Measurements from ENCODE around the gene MORN4.
"Not testable (repeated sequence)": the region's sequence is repeated elsewhere in the genome, so short reads cannot be mapped to it uniquely, and the experiment has no call there.

Gene MORN4

DNA sequence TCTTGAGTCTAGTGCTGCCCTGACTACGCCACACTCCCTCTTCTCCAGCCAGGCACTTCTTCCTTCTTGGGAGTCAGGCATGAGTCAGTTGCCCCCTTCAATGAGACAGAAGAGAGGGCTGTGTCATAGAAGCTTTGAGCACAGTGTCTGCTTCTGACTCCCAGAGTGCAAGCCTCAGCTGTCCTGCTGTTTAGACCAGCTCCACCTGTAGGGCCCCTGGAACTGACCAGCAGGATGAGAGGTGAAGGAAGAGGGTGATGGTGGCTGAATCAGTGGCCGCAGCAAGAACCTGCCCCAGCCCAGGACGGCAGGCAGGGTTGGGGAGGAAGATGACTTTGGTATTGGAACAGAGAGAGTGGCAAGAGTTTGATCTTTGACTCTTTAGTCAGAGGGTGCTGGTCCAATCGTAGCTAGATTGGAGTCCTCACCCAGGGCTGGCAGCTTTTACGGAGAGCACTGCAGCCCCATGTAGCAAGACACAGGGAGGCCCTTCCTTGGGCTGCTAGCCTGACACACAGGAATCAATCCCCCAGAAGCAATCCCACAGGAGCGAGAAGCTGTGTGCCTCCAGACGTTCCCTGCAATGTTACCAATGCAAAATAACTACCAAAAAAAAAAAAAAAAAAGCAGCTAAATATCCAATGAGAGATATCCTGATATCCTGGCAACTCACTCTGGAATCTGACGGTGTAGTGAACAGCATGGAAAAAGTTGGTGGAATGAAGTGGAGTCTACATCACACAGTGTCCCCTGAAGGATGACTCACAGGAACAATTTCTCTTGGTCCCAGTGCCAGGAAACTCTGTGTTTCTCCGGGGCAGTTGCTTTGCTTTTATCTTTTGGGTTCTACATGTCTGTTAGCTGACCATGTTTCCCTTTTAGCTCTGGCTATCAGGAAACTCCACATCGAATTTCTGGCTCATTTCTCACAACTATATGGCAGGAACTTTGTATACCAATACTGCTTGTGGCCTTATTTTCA is 36.9 kb downstream of the MORN4 start:
- peak; percentile 66 for DNase-seq

DNA sequence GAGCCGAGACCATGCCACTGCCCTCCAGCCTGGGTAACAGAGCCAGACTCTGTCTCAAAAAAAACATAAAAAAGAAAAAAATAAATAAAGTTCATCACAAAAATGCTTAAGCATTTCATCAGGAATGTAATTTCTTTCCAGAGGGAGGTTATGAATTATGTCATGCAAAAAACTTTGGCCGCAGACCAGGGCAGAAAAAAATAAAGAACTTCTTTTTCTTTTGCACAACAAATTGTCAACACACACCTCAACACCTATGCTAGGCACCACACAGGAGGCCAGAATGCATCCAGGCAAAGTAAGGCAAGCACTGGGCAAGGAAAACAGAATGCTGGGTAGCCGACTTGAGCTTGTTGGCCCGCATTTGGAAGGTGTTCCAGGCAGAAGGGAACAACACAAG is 39.9 kb downstream of the MORN4 start:
- DNase-seq, result no peak

DNA sequence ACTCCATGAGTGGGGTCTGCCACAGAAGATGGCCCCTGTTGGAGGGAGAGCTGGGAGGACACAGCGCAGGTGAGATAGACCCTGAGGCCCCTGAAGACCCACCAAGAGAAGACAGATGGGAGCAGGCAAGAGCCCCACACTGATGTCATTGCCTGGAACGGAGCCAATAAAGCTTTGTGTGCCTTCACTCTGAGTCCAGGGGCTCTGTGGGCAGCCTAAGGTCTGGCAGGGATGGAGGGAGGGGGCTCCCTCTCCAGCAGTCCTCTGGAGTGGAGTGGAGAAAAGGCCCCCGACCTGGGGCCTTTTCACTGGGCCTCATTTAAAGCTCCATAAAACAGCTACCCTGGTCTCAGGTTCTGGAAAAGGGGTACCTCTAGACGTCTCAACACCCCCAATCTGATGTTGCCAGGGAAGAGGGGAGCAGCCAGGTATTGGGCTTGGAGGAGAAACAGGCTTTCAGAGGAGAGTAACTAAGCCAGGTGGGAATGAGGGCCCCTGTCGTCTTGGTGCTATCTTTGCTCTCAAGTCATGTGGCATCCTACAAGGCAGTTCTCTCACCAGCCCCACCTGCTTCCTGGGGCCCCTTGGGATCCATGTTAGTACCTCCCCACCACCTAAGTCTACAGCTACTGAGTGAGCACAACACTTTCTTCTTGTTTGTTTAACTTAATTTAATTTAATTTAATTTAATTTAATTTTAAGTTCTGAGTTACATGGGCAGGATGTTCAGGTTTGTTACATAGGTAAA is 42.4 kb downstream of the MORN4 start:
- DNase-seq, result no peak

- no peak for DNase-seq
Observed at GRCh38 chr10:97590082-97590747, 43.1 kb downstream of the MORN4 start.

GRCh38 chr10:97589479-97589878 is 43.8 kb downstream of the MORN4 start, which contains the start of gene C10orf62:
C10orf62 (plus strand) TSS chr10:97589721; CDS start chr10:97589898, 177 bp downstream.
- DNase-seq, result no peak

- no peak for DNase-seq
Observed at GRCh38 chr10:97587183-97587582, 46.1 kb downstream of the MORN4 start.

DNA sequence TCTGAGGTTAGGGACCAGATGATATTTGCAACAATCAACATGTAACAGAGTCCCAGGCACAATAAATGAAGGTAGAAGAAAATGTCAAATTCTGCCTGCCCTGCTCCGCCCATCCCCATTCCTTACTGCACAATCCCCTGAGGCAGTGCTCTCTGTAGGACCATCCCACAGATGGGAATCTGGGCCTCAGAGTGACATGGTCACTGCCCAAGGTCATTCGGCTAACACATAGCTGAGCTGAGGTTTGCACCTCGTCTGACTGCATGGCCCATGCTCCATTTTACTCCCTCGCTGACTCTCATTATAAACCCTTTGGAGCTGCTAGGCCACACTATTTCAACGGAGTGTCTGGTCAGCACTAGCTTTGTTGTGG is 47.9 kb downstream of the MORN4 start:
- no peak for DNase-seq

DNA sequence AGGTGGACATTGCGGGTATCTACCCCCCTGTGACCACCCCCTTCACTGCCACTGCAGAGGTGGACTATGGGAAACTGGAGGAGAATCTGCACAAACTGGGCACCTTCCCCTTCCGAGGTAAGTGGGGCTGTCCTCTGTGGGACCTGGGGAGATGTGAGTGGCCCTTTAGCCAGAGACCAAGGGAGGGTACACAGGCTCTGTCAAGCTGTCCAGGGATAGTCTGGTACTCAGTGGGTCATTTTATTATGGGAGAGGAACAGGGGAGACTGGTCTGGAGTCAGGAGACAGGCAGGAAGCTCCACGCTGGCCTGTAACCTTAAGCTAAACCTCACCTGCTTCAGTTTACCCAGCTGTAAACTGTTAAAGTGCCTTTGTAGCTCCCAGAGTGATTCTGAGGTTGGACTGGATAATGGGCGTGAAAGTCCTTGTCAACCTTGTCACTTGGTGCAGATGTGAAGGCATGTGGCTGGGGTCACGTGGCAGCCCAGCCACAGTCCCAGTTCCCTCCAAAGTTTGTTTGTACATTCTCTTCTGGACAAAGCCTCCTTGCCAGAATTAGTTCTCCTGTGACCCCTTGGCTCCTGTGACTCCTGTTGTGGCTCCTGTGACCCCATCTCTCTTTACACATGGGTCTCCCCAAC is 48.4 kb downstream of the MORN4 start:
- no peak for DNase-seq

GRCh38 chr10:97584060-97584797 is 49.1 kb downstream of the MORN4 start, which contains the start of gene HOGA1:
HOGA1 (plus strand) TSS chr10:97584389; CDS start chr10:97584704, 315 bp downstream.
- peak; percentile 78 for DNase-seq

DNA sequence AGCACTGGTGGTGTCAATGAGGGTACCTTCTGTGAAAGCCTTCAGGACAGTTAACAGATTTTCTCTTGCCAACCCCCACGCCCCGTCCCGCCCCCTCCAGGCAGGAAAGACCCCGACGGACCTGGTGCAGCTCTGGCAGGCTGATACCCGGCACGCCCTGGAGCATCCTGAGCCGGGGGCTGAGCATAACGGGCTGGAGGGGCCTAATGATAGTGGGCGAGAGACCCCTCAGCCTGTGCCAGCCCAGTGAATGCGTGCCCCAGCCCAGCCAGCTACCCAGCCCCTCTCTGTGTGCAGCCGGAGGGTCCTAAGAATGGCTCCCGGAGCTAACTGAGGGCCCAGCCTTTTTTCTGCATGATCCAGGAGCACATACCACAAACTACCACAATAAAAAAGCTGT is 49.8 kb downstream of the MORN4 start:
- DNase-seq, result no peak

GRCh38 chr10:97582169-97582568 is 51.1 kb downstream of the MORN4 start:
- DNase-seq, result no peak

DNA sequence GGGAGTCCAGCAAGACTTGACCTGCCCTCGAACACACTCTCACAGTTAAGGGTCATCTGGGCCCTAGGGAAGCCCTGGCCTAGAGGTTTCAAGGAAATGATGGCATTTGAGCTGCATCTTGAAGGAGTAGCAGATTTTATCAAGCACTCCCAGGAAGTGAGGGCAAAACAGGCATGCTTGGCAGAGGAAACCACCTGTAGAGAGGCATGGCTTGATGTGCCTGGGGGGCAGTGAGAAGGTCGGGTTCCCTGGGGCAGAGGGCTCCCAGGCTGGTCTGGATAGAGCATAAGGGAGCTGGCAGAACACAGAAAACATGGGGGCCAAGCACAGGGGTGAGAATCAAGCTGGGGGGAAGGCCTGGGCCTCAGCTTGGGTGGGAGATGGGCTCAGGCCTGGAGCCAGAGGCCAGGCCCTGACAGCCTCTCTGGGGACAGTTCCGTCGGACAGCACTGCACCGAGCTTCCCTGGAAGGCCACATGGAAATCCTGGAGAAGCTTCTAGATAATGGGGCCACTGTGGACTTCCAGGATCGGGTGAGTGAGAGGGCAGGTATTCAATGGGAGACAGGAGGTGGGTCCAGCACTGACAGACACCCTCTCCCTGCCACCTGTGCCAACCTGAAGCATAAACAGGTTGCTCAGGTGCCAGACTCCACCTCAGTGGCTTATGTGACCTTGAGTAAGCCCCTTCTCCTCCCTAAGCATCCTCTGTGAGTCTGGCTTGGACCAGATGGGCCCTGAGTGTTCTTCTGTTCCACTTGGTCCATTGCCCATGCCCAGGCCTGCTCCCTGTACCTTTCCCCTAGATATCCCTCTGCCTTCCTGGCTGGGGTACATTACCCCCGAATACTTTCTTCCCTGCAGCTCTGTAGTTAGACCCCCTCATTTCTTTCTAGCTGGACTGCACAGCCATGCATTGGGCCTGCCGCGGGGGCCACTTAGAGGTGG is 52.6 kb downstream of the MORN4 start:
- no peak for DNase-seq

DNA sequence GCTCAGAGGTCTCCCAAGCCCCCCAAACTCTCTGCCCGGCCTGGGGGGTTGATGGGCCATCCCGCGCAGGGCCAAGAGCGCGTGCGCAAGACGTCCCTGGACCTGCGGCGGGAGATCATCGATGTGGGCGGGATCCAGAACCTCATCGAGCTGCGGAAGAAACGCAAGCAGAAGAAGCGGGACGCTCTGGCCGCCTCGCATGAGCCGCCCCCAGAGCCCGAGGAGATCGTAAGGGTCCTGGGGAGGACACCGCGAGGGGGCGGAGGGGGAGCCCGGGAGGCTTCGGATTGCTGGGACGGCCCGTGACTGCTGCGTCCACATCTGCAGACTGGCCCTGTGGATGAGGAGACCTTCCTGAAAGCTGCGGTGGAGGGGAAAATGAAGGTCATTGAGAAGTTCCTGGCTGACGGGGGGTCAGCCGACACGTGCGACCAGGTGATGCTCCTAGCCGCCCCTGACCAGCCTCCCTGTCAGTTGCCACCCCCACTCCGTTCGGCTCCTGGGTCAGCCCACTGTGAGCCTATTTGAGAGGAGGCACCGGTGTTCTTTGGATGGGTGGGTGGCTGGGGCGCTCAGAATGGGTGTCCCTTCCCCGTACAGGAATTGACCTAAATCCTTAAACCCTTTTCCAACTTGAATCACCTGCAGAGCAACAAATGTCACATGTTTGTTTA is 55.0 kb downstream of the MORN4 start:
- no peak for DNase-seq

- DNase-seq, result no peak
Observed at GRCh38 chr10:97577701-97578100, 55.6 kb downstream of the MORN4 start.

GRCh38 chr10:97576487-97576886 is 56.8 kb downstream of the MORN4 start:
- not testable (repeated sequence) for DNase-seq

GRCh38 chr10:97575127-97575668 is 58.1 kb downstream of the MORN4 start:
- no peak for DNase-seq

DNA sequence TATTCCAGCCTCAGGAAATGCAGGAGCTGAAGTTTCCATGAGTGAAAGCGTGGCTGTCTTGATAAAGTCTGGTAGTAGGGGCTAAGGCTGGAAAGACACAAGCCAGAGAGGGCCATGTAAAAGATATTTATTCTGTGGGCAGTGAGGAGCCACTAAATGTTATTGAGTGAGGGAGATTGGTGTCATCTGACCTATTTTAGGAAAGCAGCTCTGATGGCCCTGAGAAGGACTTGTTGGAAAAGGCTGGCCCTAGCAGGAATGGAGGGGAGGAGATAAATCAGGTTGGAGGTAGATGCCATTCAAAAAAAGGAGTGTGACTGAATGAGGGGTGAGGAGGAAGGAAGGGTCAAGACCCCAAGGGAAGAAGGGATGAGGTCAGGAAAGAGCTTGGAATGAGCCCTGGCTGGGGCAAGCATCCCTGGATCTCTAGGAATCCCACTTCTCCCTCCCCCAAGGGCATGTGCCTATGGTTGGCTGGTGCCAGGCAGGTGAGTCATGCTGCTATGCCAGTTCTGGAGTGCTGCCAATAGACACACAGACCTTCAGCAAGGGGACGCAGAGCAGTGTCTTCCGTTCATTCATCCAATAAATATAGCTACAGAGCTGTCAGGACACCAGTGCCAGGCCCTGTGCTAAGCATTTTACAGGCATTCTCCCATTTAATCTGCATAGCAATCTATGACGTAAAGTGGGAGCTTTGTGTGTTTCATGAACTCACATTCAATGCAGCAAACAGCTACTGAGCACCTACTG is 58.8 kb downstream of the MORN4 start:
- no peak for DNase-seq

DNA sequence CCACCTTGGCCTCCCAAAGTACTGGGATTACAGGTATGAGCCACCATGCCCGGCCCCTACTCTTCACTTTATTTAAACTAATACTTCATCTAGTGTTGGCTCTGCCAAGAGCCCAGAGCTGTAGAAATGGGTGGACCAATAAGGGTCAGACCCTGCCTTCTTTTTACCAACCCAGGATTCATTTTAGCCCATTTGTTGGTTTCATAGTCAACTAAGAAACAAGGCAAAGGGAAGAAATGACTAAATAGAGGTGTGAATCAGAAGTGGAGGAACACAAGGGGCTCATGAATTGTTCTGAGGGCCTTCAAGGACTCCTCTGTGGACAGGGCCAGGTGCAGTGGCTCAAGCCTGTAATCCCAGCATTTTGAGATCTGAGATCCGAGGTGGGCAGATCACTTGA is 59.6 kb downstream of the MORN4 start:
- DNase-seq, result no peak

GRCh38 chr10:97573021-97573420 is 60.3 kb downstream of the MORN4 start:
- DNase-seq, result no peak
